Adrenal gland (tissue), 12 donors: ENCODE data around the gene LRP1B. TPM values are rescaled to one million over a fixed set of nuclear protein-coding genes. Genes with fewer than 3 reads are reported as not detected.

Source experiments
- DNase-seq, 7 donors: peaks; one replicate each; pipeline ENCODE4 v3.0.0-alpha.2; 2019 to 2020
- H3K27ac ChIP-seq, 5 donors: fragments of 200-600 bp; sonication (generic) in 4 of 5; 1 replicate in 3 of 5; 2 replicates in 2 of 5; pipeline versions ENCODE4 v1.5.1 to v1.8.0; 2016 to 2020; ENCODE audit warnings: mild to moderate bottlenecking in 1 of 5
- H3K27me3 ChIP-seq: fragments of 200-600 bp; 2 replicates; pipeline ENCODE4 v1.8.0; 2021
- H3K36me3 ChIP-seq, 2 donors: fragments of 200-600 bp; replicated peaks in 1 of 2; 1 replicate in 1 of 2; 2 replicates in 1 of 2; pipeline versions ENCODE4 v1.5.1 to v1.8.0; 2018 to 2022
- H3K4me1 ChIP-seq, 2 donors: fragments of 200-600 bp; replicated peaks in 1 of 2; 1 replicate in 1 of 2; 2 replicates in 1 of 2; pipeline versions ENCODE4 v1.5.1 to v1.8.0; 2018 to 2021
- H3K4me3 ChIP-seq, 4 donors: fragments of 200-600 bp; sonication (generic) in 3 of 4; one replicate each; pipeline ENCODE4 v1.5.1; 2016 to 2018
- H3K9me3 ChIP-seq, 3 donors: fragments of 200-600 bp; sonication (generic) in 1 of 3; replicated peaks in 1 of 3; 1 replicate in 2 of 3; 2 replicates in 1 of 3; pipeline versions ENCODE4 v1.5.1 to v1.8.0; 2016 to 2021
- CTCF ChIP-seq, 6 experiments: fragments of 450-650 bp in 4 of 6; fragments of 200-600 bp in 2 of 6; sonication (generic) in 1 of 6; IDR thresholded peaks; 1 replicate in 5 of 6; 2 replicates in 1 of 6; pipeline versions ENCODE4 v1.5.1 to v1.8.0; 2016 to 2021; ENCODE audit warnings: antibody characterized with exemption in 6 of 6, mild to moderate bottlenecking in 2 of 6, moderate library complexity in 1 of 6
- POLR2A ChIP-seq, 2 donors: fragments of 450-650 bp; IDR thresholded peaks; one replicate each; pipeline ENCODE4 v1.6.1; 2017; ENCODE audit warnings: antibody characterized with exemption in 2 of 2, mild to moderate bottlenecking in 2 of 2, moderate library complexity in 1 of 2
- WGBS, 4 donors: extraction: QIAGEN DNeasy Blood & Tissue Kit in 2 of 4; methylation state at CpG; one replicate each; pipeline versions ENCODE4 v1.1.5 to v1.1.7; 2013 to 2017; 5-methylcytosine and 5-hydroxymethylcytosine counted together
- intact Hi-C, 2 donors: fragments of 100-400 bp; cut with DNase I; formaldehyde crosslinking; loops; one replicate each; pipeline versions ENCODE4 v1.14.1 to v1.15.0; 2022 to 2023
- polyA plus RNA-seq, 3 donors: library from polyadenylated mRNA; stranded (reverse); fragments of 200-250 nt in 2 of 3; fragments of 350-450 nt in 1 of 3; fragmentation: Illumina TruSeq in 1 of 3; extraction: RNeasy Lipid Tissue Mini Kit (QIAGEN cat#74804) in 1 of 3; gene quantifications; one replicate each; pipeline ENCODE4 v1.2.3, GENCODE V29; 2013 to 2014
- total RNA-seq, 9 donors: library from RNA; depleted of rRNA in 4 of 9; stranded (reverse); fragments of >200 nt in 4 of 9; fragments of 120-200 nt in 1 of 9; fragmentation: NEBNext Ultra II Directional in 1 of 9; extraction: Animal tissue kit (Norgen Biotek cat#: 25700) in 1 of 9; gene quantifications; one replicate each; pipeline versions ENCODE4 v1.1.0 to v1.2.4, GENCODE V29; 2013 to 2023
- donor health status: healthy with polysubstance abuse.
- donor health status: Bipolar disorder and iron deficiency.
- donor health status: DM: yes; HTN: yes; CAD: no.
- donor health status: DM: no; HTN: no; CAD: no.
- donor health status: DM: no; HTN: no; CAD: no.
- donor health status: DM: yes; HTN: yes; CAD: no.

Gene LRP1B
- total and polyA plus RNA-seq, 12 donors: 0.84 to 5.4 (median 2.1) TPM

GRCh38 chr2:142112757-142113221 is 18.0 kb downstream of the LRP1B start:
- TF ChIP-seq CTCF (IDR thresholded peaks at IDR 0.05): peak; percentile 11 to 47 (median 32)
- no peak for TF ChIP-seq POLR2A (IDR thresholded peaks at IDR 0.05)
- intact Hi-C loops: no loop called here
- H3K27me3 ChIP-seq: no peaks in the 10 kb centered on the region

GRCh38 chr2:142104134-142104758 is 26.6 kb downstream of the LRP1B start:
- no peaks in the 10 kb centered on the region for H3K9me3 ChIP-seq
- H3K4me3 ChIP-seq: no peak overlapping the region
- intact Hi-C loops: no loop called here
- TF ChIP-seq CTCF (IDR thresholded peaks at IDR 0.05): no peak
- no peak for TF ChIP-seq POLR2A (IDR thresholded peaks at IDR 0.05)
- H3K36me3 ChIP-seq: no peaks in the 10 kb centered on the region
- no peak for DNase-seq
- H3K27ac ChIP-seq: no peak overlapping the region
- no peaks in the 10 kb centered on the region for H3K4me1 ChIP-seq
- WGBS, 4 donors: 82 to 87% (median 85%) methylated on average over 2 of the region's 2 CpGs
- no peaks in the 10 kb centered on the region for H3K27me3 ChIP-seq

More at GRCh38 chr2:142112757-142113221, 18.0 kb downstream of the LRP1B start:
- no peaks in the 10 kb centered on the region for H3K36me3 ChIP-seq
- peaks cover 0 to 11% of the 10 kb centered on the region in 2 donors for H3K4me1 ChIP-seq
- H3K27ac ChIP-seq: no peak overlapping the region
- H3K4me3 ChIP-seq: no peak overlapping the region
- no peaks in the 10 kb centered on the region for H3K9me3 ChIP-seq
- peak; percentile 57 to 80 (median 70) for DNase-seq

GRCh38 chr2:142100970-142101369 is 29.8 kb downstream of the LRP1B start:
- no peaks in the 10 kb centered on the region for H3K36me3 ChIP-seq
- no peaks in the 10 kb centered on the region for H3K4me1 ChIP-seq
- DNase-seq: peak in 3 of 7 donors; percentile 6 to 27 (median 25)
- no peak overlapping the region for H3K4me3 ChIP-seq
- no peak overlapping the region for H3K27ac ChIP-seq
- H3K27me3 ChIP-seq: no peaks in the 10 kb centered on the region
- WGBS, 4 donors: 70 to 80% (median 78%) methylated on average over 1 of the region's 1 CpG
- H3K9me3 ChIP-seq: no peaks in the 10 kb centered on the region
- TF ChIP-seq POLR2A (IDR thresholded peaks at IDR 0.05) (no peak), CTCF (IDR thresholded peaks at IDR 0.05) (no peak)
- intact Hi-C loops: no loop called here

- Histone ChIP-seq H3K4me3 (no peak overlapping the region), H3K4me1 (no peaks in the 10 kb centered on the region), H3K36me3 (no peaks in the 10 kb centered on the region), H3K27ac (no peak overlapping the region), H3K27me3 (no peaks in the 10 kb centered on the region), H3K9me3 (no peaks in the 10 kb centered on the region)
- DNase-seq: no peak
- intact Hi-C loops: no loop called here
- WGBS, 4 donors: 76 to 82% (median 78%) methylated on average over 4 of the region's 4 CpGs
- TF ChIP-seq CTCF (IDR thresholded peaks at IDR 0.05) (no peak), POLR2A (IDR thresholded peaks at IDR 0.05) (no peak)
Measured at GRCh38 chr2:142100139-142100873, 30.5 kb downstream of the LRP1B start.
